ENCODE measurements around the gene CYBRD1.
"Not testable (repeated sequence)": the region's sequence is repeated elsewhere in the genome, so short reads cannot be mapped to it uniquely, and the experiment has no call there.

CYBRD1 gene

GRCh38 chr2:171522052-171522787, at the start of gene CYBRD1:
CYBRD1 (plus strand) TSS chr2:171522474; CDS start chr2:171522546, 72 bp downstream.
- no peak for DNase-seq

- no peak for DNase-seq
These were observed 46.3 kb upstream of the CYBRD1 start for GRCh38 chr2:171475979-171476378.

- no peak for DNase-seq
These were observed 43.9 kb upstream of the CYBRD1 start for GRCh38 chr2:171478345-171478744.

- DNase-seq, result no peak
These were observed 43.0 kb upstream of the CYBRD1 start for GRCh38 chr2:171479154-171479814.

- no peak for DNase-seq
These were observed 41.4 kb upstream of the CYBRD1 start for GRCh38 chr2:171480908-171481307.

- DNase-seq, result no peak
These were observed 40.0 kb upstream of the CYBRD1 start for GRCh38 chr2:171482308-171482707.

- no peak for DNase-seq
These were observed 39.4 kb upstream of the CYBRD1 start for GRCh38 chr2:171482877-171483276.

- no peak for DNase-seq
These were observed 38.5 kb upstream of the CYBRD1 start for GRCh38 chr2:171483793-171484192.

GRCh38 chr2:171485116-171485515, 37.2 kb upstream of the CYBRD1 start:
- no peak for DNase-seq

GRCh38 chr2:171487201-171487600, 35.1 kb upstream of the CYBRD1 start:
- no peak for DNase-seq

- no peak for DNase-seq
These were observed 34.4 kb upstream of the CYBRD1 start for GRCh38 chr2:171487803-171488259.

GRCh38 chr2:171490577-171490976, 31.7 kb upstream of the CYBRD1 start:
- DNase-seq, result no peak

- no peak for DNase-seq
These were observed 31.0 kb upstream of the CYBRD1 start for GRCh38 chr2:171491292-171491691.

GRCh38 chr2:171492664-171493063, 29.6 kb upstream of the CYBRD1 start:
- no peak for DNase-seq

- DNase-seq, result not testable (repeated sequence)
These were observed 24.6 kb upstream of the CYBRD1 start for GRCh38 chr2:171497664-171498063.

- DNase-seq, result no peak
These were observed 16.9 kb upstream of the CYBRD1 start for GRCh38 chr2:171505374-171505773.

- DNase-seq, result no peak
These were observed 12.1 kb upstream of the CYBRD1 start for GRCh38 chr2:171509945-171510731.

- no peak for DNase-seq
These were observed 10.3 kb upstream of the CYBRD1 start for GRCh38 chr2:171512014-171512413.

GRCh38 chr2:171512683-171513195, 9.5 kb upstream of the CYBRD1 start:
- DNase-seq, result no peak

- DNase-seq, result no peak
These were observed 8.5 kb upstream of the CYBRD1 start for GRCh38 chr2:171513719-171514160.

GRCh38 chr2:171514908-171515582, 7.2 kb upstream of the CYBRD1 start:
- no peak for DNase-seq

- no peak for DNase-seq
These were observed 6.5 kb upstream of the CYBRD1 start for GRCh38 chr2:171515672-171516298.
